Tibial nerve (tissue), 3 donors: ENCODE results near the gene ZYG11B.

Source experiments
- CTCF ChIP-seq, 5 experiments: fragments of 200-600 bp in 3 of 5; fragments of 450-650 bp in 2 of 5; sonication (generic) in 3 of 5; IDR thresholded peaks; one replicate each; pipeline ENCODE4 v1.5.1; 2016 to 2019; ENCODE audit warnings: antibody characterized with exemption in 5 of 5, mild to moderate bottlenecking in 3 of 5, moderate library complexity in 2 of 5
- POLR2A ChIP-seq, 2 donors: fragments of 450-650 bp; IDR thresholded peaks; one replicate each; pipeline ENCODE4 v1.6.1; 2017; ENCODE audit warnings: antibody characterized with exemption in 2 of 2, mild to moderate bottlenecking in 2 of 2, moderate library complexity in 2 of 2

- no peak for TF ChIP-seq CTCF (IDR thresholded peaks at IDR 0.05)
- TF ChIP-seq POLR2A (IDR thresholded peaks at IDR 0.05), result no peak
Measured at GRCh38 chr1:52856026-52856425, 129.8 kb downstream of the ZYG11B start.
